ENCODE data around the gene SOCS7.

DNA sequence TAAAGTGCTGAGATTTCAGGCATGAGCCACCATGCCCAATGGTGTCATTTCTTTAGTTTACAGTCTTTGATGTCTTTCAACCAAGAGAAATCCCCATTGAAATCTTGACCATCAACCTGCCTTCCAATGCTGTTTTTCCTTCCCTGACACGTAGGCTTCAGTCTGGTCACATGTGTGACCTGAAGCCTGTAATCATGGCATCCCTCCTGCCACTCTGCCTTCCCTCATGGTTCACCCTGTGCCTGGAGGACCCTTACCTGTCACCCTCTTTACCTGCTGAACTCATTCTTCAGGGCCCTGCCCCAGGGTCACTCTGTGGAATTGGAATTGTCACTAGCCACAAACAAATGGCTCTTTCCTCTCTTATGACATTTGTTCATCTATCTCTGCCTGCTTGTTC lies 58.6 kb downstream of the SOCS7 start:
- TF ChIP-seq CTCF (conservative IDR thresholded peaks at IDR 0.05 in 1 of 2, IDR thresholded peaks at IDR 0.05 in 1 of 2; ENCODE audit: low read depth in 1 of 2, low read length in 2 of 2), result no peak
- no peak for TF ChIP-seq EZH2 (IDR thresholded peaks at IDR 0.05; ENCODE audit: low read length, missing control alignments)
